A549 treated with CpdA at 1 μM for 4 hours (cell line): Measurements from ENCODE around the gene NNAT. TPM values are rescaled to one million over a fixed set of nuclear protein-coding genes. Genes with fewer than 3 reads are reported as not detected.

Source experiments
- total RNA-seq: library from RNA; stranded (reverse); fragments of 200-300 nt; extraction: Qiagen RNA extraction; gene quantifications from 5 replicates; pipeline ENCODE4 v1.2.3, GENCODE V29; 2022; ENCODE audit warnings: low read depth

NNAT gene, protein sequence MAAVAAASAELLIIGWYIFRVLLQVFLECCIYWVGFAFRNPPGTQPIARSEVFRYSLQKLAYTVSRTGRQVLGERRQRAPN
- total RNA-seq, result not detected in 5 replicates

DNA sequence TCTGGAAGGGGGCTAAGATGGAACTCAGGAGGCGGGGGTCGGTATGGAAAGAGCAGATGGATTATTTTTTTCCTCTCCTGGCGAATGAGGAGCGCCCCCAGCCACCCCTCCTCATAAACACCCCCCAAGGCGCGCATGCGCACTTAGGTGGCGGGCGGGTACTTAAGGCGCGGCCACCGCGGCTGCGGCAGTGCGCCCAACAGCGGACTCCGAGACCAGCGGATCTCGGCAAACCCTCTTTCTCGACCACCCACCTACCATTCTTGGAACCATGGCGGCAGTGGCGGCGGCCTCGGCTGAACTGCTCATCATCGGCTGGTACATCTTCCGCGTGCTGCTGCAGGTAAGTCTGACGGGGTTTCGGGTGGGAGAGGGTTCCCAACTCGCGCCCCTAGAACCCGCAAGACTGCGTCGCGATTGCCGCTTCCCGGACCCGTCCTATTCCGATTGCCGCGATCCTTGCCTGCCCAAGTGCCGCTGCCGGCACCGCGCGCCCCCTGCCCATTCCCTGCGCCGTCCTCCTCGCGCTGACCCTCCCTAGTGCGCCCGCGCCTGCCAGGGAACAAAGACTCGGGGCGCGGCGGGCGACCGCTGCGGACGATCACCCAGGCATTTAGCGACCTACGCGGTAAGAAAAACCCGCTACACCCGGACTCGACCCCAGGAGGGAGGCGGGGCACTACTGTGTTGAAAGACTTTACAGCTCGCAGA is at the start of gene NNAT:
Gene NNAT (plus strand): TSS at position 190 of the 711 bp plus-strand sequence. CDS start 82 bp downstream, at position 272.

GRCh38 chr20:37527638-37528445 is 6.8 kb downstream of the NNAT start, which contains the start of gene BLCAP:
Gene BLCAP, minus strand, starts transcription at chr20:37527876. Its CDS starts 8,702 bp downstream, at chr20:37519174.

Other genes with a start within 250 kb of the NNAT start
- gene MANBAL, start 231.6 kb upstream of the NNAT start, total RNA-seq, result 77.7 to 107 TPM (median 103 TPM) in 5 replicates
- 157 to 196 TPM (median 195 TPM) in 5 replicates for gene SRC, start 175.1 kb upstream of the NNAT start, total RNA-seq
- gene BLCAP, start 6.6 kb downstream of the NNAT start, total RNA-seq, result 45.1 to 54.5 TPM (median 47.8 TPM) in 5 replicates
- gene CTNNBL1, start 172.8 kb downstream of the NNAT start, total RNA-seq, result 59.5 to 70.2 TPM (median 67.0 TPM) in 5 replicates